Nephron (organoid): Measurements from ENCODE around the gene C12orf54.
"Not testable (repeated sequence)": the region's sequence is repeated elsewhere in the genome, so short reads cannot be mapped to it uniquely, and the experiment has no call there.

Experiments used
- H3K27ac Mint-ChIP-seq, 3 experiments: 2 replicates each; pipeline ENCODE4 v1.8.0; 2020; ENCODE audit warnings: mixed read lengths in 3 of 3, mild to moderate bottlenecking in 2 of 3, moderate library complexity in 1 of 3
- H3K27me3 Mint-ChIP-seq: 2 replicates; pipeline ENCODE4 v1.8.0; 2021; ENCODE audit warnings: low read depth, mild to moderate bottlenecking, moderate library complexity, mixed read lengths
- H3K36me3 Mint-ChIP-seq: 2 replicates; pipeline ENCODE4 v1.8.0; 2020; ENCODE audit warnings: low read depth, mixed read lengths
- H3K4me1 Mint-ChIP-seq: 2 replicates; pipeline ENCODE4 v1.8.0; 2020; ENCODE audit warnings: mixed read lengths
- H3K4me3 Mint-ChIP-seq, 3 experiments: 2 replicates each; pipeline ENCODE4 v1.8.0; 2020; ENCODE audit warnings: mild to moderate bottlenecking in 3 of 3, mixed read lengths in 3 of 3, moderate library complexity in 2 of 3
- H3K9me3 Mint-ChIP-seq: 2 replicates; pipeline ENCODE4 v1.8.0; 2020; ENCODE audit warnings: mixed read lengths
- CTCF ChIP-seq, 3 experiments: fragments of 200-600 bp; sonication (generic); IDR thresholded peaks; one replicate each; pipeline ENCODE4 v1.5.0; 2021; ENCODE audit warnings: antibody characterized with exemption in 3 of 3; ENCODE audit not compliant: unreplicated experiment in 3 of 3

The C12orf54 gene

GRCh38 chr12:48447755-48448154, 34.5 kb upstream of the C12orf54 start:
- no peaks in the 10 kb centered on the region for H3K4me1 Mint-ChIP-seq
- H3K4me3 Mint-ChIP-seq, result no peak overlapping the region
- TF ChIP-seq CTCF (IDR thresholded peaks at IDR 0.05; ENCODE audit: unreplicated experiment in 3 of 3), result no peak
- no peak overlapping the region for H3K27ac Mint-ChIP-seq
- no peaks in the 10 kb centered on the region for H3K36me3 Mint-ChIP-seq
- peaks cover 4% of the 10 kb centered on the region for H3K27me3 Mint-ChIP-seq
- H3K9me3 Mint-ChIP-seq, result peaks cover 7% of the 10 kb centered on the region

- H3K9me3 Mint-ChIP-seq, result peaks cover 7% of the 10 kb centered on the region
- H3K27ac Mint-ChIP-seq, result no peak overlapping the region
- no peaks in the 10 kb centered on the region for H3K4me1 Mint-ChIP-seq
- no peak overlapping the region for H3K4me3 Mint-ChIP-seq
- no peaks in the 10 kb centered on the region for H3K36me3 Mint-ChIP-seq
- no peak for TF ChIP-seq CTCF (IDR thresholded peaks at IDR 0.05; ENCODE audit: unreplicated experiment in 3 of 3)
- H3K27me3 Mint-ChIP-seq, result peaks cover 4% of the 10 kb centered on the region
Observed at GRCh38 chr12:48451372-48451771, 30.9 kb upstream of the C12orf54 start.

GRCh38 chr12:48452961-48453360, 29.3 kb upstream of the C12orf54 start:
- not testable (repeated sequence) for H3K27ac Mint-ChIP-seq, H3K27me3 Mint-ChIP-seq, H3K9me3 Mint-ChIP-seq, H3K36me3 Mint-ChIP-seq, H3K4me3 Mint-ChIP-seq, H3K4me1 Mint-ChIP-seq

GRCh38 chr12:48454667-48455066, 27.6 kb upstream of the C12orf54 start:
- H3K9me3 Mint-ChIP-seq, result peaks cover 5% of the 10 kb centered on the region
- H3K36me3 Mint-ChIP-seq, result no peaks in the 10 kb centered on the region
- peak in 2 of 3 experiments; percentile 23 to 41 for TF ChIP-seq CTCF (IDR thresholded peaks at IDR 0.05; ENCODE audit: unreplicated experiment in 3 of 3)
- no peaks in the 10 kb centered on the region for H3K4me1 Mint-ChIP-seq
- no peak overlapping the region for H3K27ac Mint-ChIP-seq
- H3K27me3 Mint-ChIP-seq, result peaks cover 18% of the 10 kb centered on the region
- no peak overlapping the region for H3K4me3 Mint-ChIP-seq

- no peaks in the 10 kb centered on the region for H3K36me3 Mint-ChIP-seq
- H3K4me1 Mint-ChIP-seq, result no peaks in the 10 kb centered on the region
- H3K9me3 Mint-ChIP-seq, result peaks cover 2% of the 10 kb centered on the region
- no peak overlapping the region for H3K27ac Mint-ChIP-seq
- TF ChIP-seq CTCF (IDR thresholded peaks at IDR 0.05; ENCODE audit: unreplicated experiment in 3 of 3), result no peak
- peaks cover 18% of the 10 kb centered on the region for H3K27me3 Mint-ChIP-seq
- no peak overlapping the region for H3K4me3 Mint-ChIP-seq
Observed at GRCh38 chr12:48455116-48455515, 27.2 kb upstream of the C12orf54 start.

GRCh38 chr12:48459259-48459658, 23.0 kb upstream of the C12orf54 start:
- H3K9me3 Mint-ChIP-seq, result no peaks in the 10 kb centered on the region
- no peak overlapping the region for H3K4me3 Mint-ChIP-seq
- no peak overlapping the region for H3K27ac Mint-ChIP-seq
- H3K27me3 Mint-ChIP-seq, result peaks cover 14% of the 10 kb centered on the region
- H3K4me1 Mint-ChIP-seq, result no peaks in the 10 kb centered on the region
- H3K36me3 Mint-ChIP-seq, result no peaks in the 10 kb centered on the region
- TF ChIP-seq CTCF (IDR thresholded peaks at IDR 0.05; ENCODE audit: unreplicated experiment in 3 of 3), result no peak

GRCh38 chr12:48469027-48469426, 13.3 kb upstream of the C12orf54 start:
- not testable (repeated sequence) for H3K27ac Mint-ChIP-seq, H3K4me3 Mint-ChIP-seq, H3K4me1 Mint-ChIP-seq, H3K27me3 Mint-ChIP-seq
- Mint-ChIP-seq H3K36me3 (peaks cover 15% of the 10 kb centered on the region), H3K9me3 (peaks cover 57% of the 10 kb centered on the region)
